Ovary (tissue), 9 donors: ENCODE measurements around the gene PCDHB9. TPM values are rescaled to one million over a fixed set of nuclear protein-coding genes. Genes with fewer than 3 reads are reported as not detected.
A peak's percentile ranks its signal among the peaks of the same experiment; 100 is the strongest.
"Not testable (repeated sequence)": the region's sequence is repeated elsewhere in the genome, so short reads cannot be mapped to it uniquely, and the experiment has no call there.

ENCODE experiments used
- DNase-seq, 5 donors: peaks; one replicate each; pipeline ENCODE4 v3.0.0-alpha.2; 2019 to 2020
- H3K27ac ChIP-seq, 2 donors: fragments of 200-600 bp; one replicate each; pipeline versions ENCODE4 v1.5.1 to v1.8.0; 2019 to 2022
- H3K27me3 ChIP-seq: fragments of 200-600 bp; one replicate; pipeline ENCODE4 v1.8.0; 2022
- H3K36me3 ChIP-seq: fragments of 200-600 bp; sonication (generic); one replicate; pipeline ENCODE4 v1.5.1; 2019
- H3K4me1 ChIP-seq: one replicate; pipeline ENCODE4 v1.8.1; 2013; ENCODE audit warnings: mild to moderate bottlenecking, moderate library complexity; ENCODE audit not compliant: insufficient read depth
- H3K4me3 ChIP-seq: fragments of 200-600 bp; sonication (generic); one replicate; pipeline ENCODE4 v1.5.1; 2017
- H3K9me3 ChIP-seq, 2 donors: fragments of 200-600 bp in 1 of 2; sonication (generic) in 1 of 2; one replicate each; pipeline versions ENCODE4 v1.5.1 to v1.8.1; 2013 to 2019; ENCODE audit warnings: mild to moderate bottlenecking in 1 of 2, moderate library complexity in 1 of 2
- CTCF ChIP-seq, 3 donors: fragments of 450-650 bp in 2 of 3; fragments of 200-600 bp in 1 of 3; IDR thresholded peaks; one replicate each; pipeline versions ENCODE4 v1.5.1 to v1.8.0; 2016 to 2022; ENCODE audit warnings: antibody characterized with exemption in 3 of 3, mild to moderate bottlenecking in 1 of 3
- EP300 ChIP-seq: sonication (generic); formaldehyde crosslinking; IDR thresholded peaks from one replicate; pipeline ENCODE4 v1.6.1; 2017; ENCODE audit warnings: antibody characterized with exemption
- POLR2A ChIP-seq: fragments of 450-650 bp; IDR thresholded peaks from one replicate; pipeline ENCODE4 v1.6.1; 2017; ENCODE audit warnings: antibody characterized with exemption, mild to moderate bottlenecking, moderate library complexity
- WGBS, 3 donors: extraction: QIAGEN DNeasy Blood & Tissue Kit in 1 of 3; methylation state at CpG; one replicate each; pipeline versions ENCODE4 v1.1.5 to v1.1.7; 2013 to 2017; 5-methylcytosine and 5-hydroxymethylcytosine counted together
- intact Hi-C, 4 donors: fragments of 100-400 bp; cut with DNase I; formaldehyde crosslinking; loops; one replicate each; pipeline versions ENCODE4 v1.11.0 to v1.15.1; 2022 to 2023
- polyA plus RNA-seq, 2 donors: library from polyadenylated mRNA; stranded (reverse); fragments of 200-250 nt in 1 of 2; fragments of 350-450 nt in 1 of 2; fragmentation: Illumina TruSeq in 1 of 2; extraction: RNeasy Lipid Tissue Mini Kit (QIAGEN cat#74804) in 1 of 2; gene quantifications; one replicate each; pipeline ENCODE4 v1.2.3, GENCODE V29; 2013 to 2014
- total RNA-seq, 7 donors: library from RNA; depleted of rRNA in 2 of 7; stranded (reverse); fragments of >200 nt in 2 of 7; fragmentation: NEBNext Ultra II Directional in 3 of 7; extraction: Animal tissue kit (Norgen Biotek cat#: 25700) in 3 of 7; gene quantifications; one replicate each; pipeline versions ENCODE4 v1.1.0 to v1.2.4, GENCODE V29; 2016 to 2023
- donor health status: DM: no; HTN: no; CAD: no; lungs with moderate emphysema.
- donor health status: DM: no; HTN: no; CAD: no.
- donor health status: Bipolar disorder and iron deficiency.
- donor health status: DM: yes; HTN: yes; CAD: no.
- donor health status: DM: no; HTN: no; CAD: no.
- donor health status: DM: yes; HTN: yes; CAD: no.

Gene PCDHB9
- total and polyA plus RNA-seq, 9 donors: 1.5 to 5.4 (median 3.7) TPM

- DNase-seq: peak in 3 of 5 donors; percentile 19 to 44 (median 23)
- 14 to 22% (median 20%) methylated on average over 11 of the region's 11 CpGs for WGBS, 3 donors
- Histone ChIP-seq H3K27me3 (no peaks in the 10 kb centered on the region), H3K27ac (no peak within 1 kb of the TSS), H3K4me1 (no peaks in the 10 kb centered on the region), H3K9me3 (peaks cover 0 to 33% of the 10 kb centered on the region in 2 donors), H3K36me3 (no peaks in the 10 kb centered on the region), H3K4me3 (peak within 1 kb of the TSS; percentile 1)
- intact Hi-C loops: no loop called here
- TF ChIP-seq EP300 (no peak), POLR2A (no peak), CTCF (IDR thresholded peaks at IDR 0.05) (no peak)
Measured at GRCh38 chr5:141208478-141208877, 21.5 kb downstream of the PCDHB9 start, which contains the start of gene PCDHB12. Gene PCDHB12 (plus strand): TSS chr5:141208719. CDS start chr5:141208908, 189 bp downstream.

GRCh38 chr5:141210281-141210680 is 23.3 kb downstream of the PCDHB9 start:
- H3K4me3 ChIP-seq, H3K36me3 ChIP-seq, H3K27me3 ChIP-seq, DNase-seq, intact Hi-C loops, H3K27ac ChIP-seq, H3K4me1 ChIP-seq: not testable (repeated sequence)
- 24 to 47% (median 24%) methylated on average over 21 to 39 of the region's 39 CpGs for WGBS, 3 donors
- peaks cover 0 to 43% of the 10 kb centered on the region in 2 donors for H3K9me3 ChIP-seq

- DNase-seq, intact Hi-C loops: not testable (repeated sequence)
- 17 to 42% (median 19%) methylated on average over 10 to 21 of the region's 27 CpGs for WGBS, 3 donors
Measured at GRCh38 chr5:141210849-141211248, 23.9 kb downstream of the PCDHB9 start.

GRCh38 chr5:141213656-141214339 is 26.8 kb downstream of the PCDHB9 start, which contains the start of gene PCDHB13:
Gene PCDHB13 (plus strand): TSS chr5:141213919. CDS start chr5:141214124, 205 bp downstream.
- H3K27me3 ChIP-seq, H3K27ac ChIP-seq, H3K4me3 ChIP-seq, H3K36me3 ChIP-seq, H3K4me1 ChIP-seq, intact Hi-C loops: not testable (repeated sequence)
- H3K9me3 ChIP-seq: peaks cover 0 to 42% of the 10 kb centered on the region in 2 donors
- peak in 2 of 5 donors; percentile 41 to 54 for DNase-seq
- WGBS, 3 donors: 9 to 12% (median 10%) methylated on average over 12 to 13 of the region's 18 CpGs

More at GRCh38 chr5:141210849-141211248, 23.9 kb downstream of the PCDHB9 start:
- H3K4me1 ChIP-seq, H3K27me3 ChIP-seq, H3K36me3 ChIP-seq, H3K4me3 ChIP-seq, H3K27ac ChIP-seq: not testable (repeated sequence)
- H3K9me3 ChIP-seq: peaks cover 0 to 38% of the 10 kb centered on the region in 2 donors

- H3K27me3 ChIP-seq, H3K4me1 ChIP-seq, H3K36me3 ChIP-seq, intact Hi-C loops, H3K4me3 ChIP-seq, DNase-seq, H3K27ac ChIP-seq: not testable (repeated sequence)
- WGBS, 3 donors: 46 to 67% (median 60%) methylated on average over 10 to 12 of the region's 12 CpGs
- H3K9me3 ChIP-seq: peaks cover 0 to 34% of the 10 kb centered on the region in 2 donors
Measured at GRCh38 chr5:141214583-141214982, 27.6 kb downstream of the PCDHB9 start.

- 25 to 35% (median 34%) methylated on average over 28 to 34 of the region's 40 CpGs for WGBS, 3 donors
- DNase-seq, intact Hi-C loops: not testable (repeated sequence)
Measured at GRCh38 chr5:141215504-141215903, 28.5 kb downstream of the PCDHB9 start.

GRCh38 chr5:141216035-141216434 is 29.1 kb downstream of the PCDHB9 start:
- DNase-seq, H3K4me1 ChIP-seq, intact Hi-C loops, H3K36me3 ChIP-seq, H3K27ac ChIP-seq, H3K27me3 ChIP-seq, H3K4me3 ChIP-seq: not testable (repeated sequence)
- peaks cover 0 to 27% of the 10 kb centered on the region in 2 donors for H3K9me3 ChIP-seq
- 18 to 34% (median 29%) methylated on average over 18 to 26 of the region's 26 CpGs for WGBS, 3 donors

More at GRCh38 chr5:141215504-141215903, 28.5 kb downstream of the PCDHB9 start:
- peaks cover 0 to 28% of the 10 kb centered on the region in 2 donors for H3K9me3 ChIP-seq
- not testable (repeated sequence) for H3K27ac ChIP-seq, H3K27me3 ChIP-seq, H3K4me3 ChIP-seq, H3K36me3 ChIP-seq, H3K4me1 ChIP-seq
